ENCODE data around the gene TRIO. TPM values are rescaled to one million over a fixed set of nuclear protein-coding genes. Genes with fewer than 3 reads are reported as not detected.

Gene TRIO
- total RNA-seq, 1 donor = 211 TPM

- H3K4me3 ChIP-seq (ENCODE audit: low read depth, low read length) = no peak overlapping the region
- no peak for DNase-seq (ENCODE audit: low read depth)
- no peak for TF ChIP-seq CTCF (IDR thresholded peaks at IDR 0.05; ENCODE audit: insufficient read depth, low read length)
Measured at GRCh38 chr5:14273207-14273767, 130.1 kb downstream of the TRIO start.

- DNase-seq (ENCODE audit: low read depth) = no peak
- TF ChIP-seq CTCF (IDR thresholded peaks at IDR 0.05; ENCODE audit: insufficient read depth, low read length) = no peak
- H3K4me3 ChIP-seq (ENCODE audit: low read depth, low read length) = no peak overlapping the region
Measured at GRCh38 chr5:14276380-14276779, 133.2 kb downstream of the TRIO start.

- H3K4me3 ChIP-seq (ENCODE audit: low read depth, low read length) = no peak overlapping the region
- TF ChIP-seq CTCF (IDR thresholded peaks at IDR 0.05; ENCODE audit: insufficient read depth, low read length) = no peak
- DNase-seq (ENCODE audit: low read depth) = no peak
Measured at GRCh38 chr5:14277385-14278320, 134.5 kb downstream of the TRIO start.

- DNase-seq (ENCODE audit: low read depth) = no peak
- TF ChIP-seq CTCF (IDR thresholded peaks at IDR 0.05; ENCODE audit: insufficient read depth, low read length) = no peak
- no peak overlapping the region for H3K4me3 ChIP-seq (ENCODE audit: low read depth, low read length)
Measured at GRCh38 chr5:14280294-14280854, 137.2 kb downstream of the TRIO start.

GRCh38 chr5:14281746-14282181 is 138.6 kb downstream of the TRIO start:
- TF ChIP-seq CTCF (IDR thresholded peaks at IDR 0.05; ENCODE audit: insufficient read depth, low read length) = no peak
- DNase-seq (ENCODE audit: low read depth) = no peak
- no peak overlapping the region for H3K4me3 ChIP-seq (ENCODE audit: low read depth, low read length)

GRCh38 chr5:14283139-14283538 is 140.0 kb downstream of the TRIO start:
- no peak for TF ChIP-seq CTCF (IDR thresholded peaks at IDR 0.05; ENCODE audit: insufficient read depth, low read length)
- no peak overlapping the region for H3K4me3 ChIP-seq (ENCODE audit: low read depth, low read length)
- no peak for DNase-seq (ENCODE audit: low read depth)
